ENCODE results near the gene PABPC1L2A. TPM values are rescaled to one million over a fixed set of nuclear protein-coding genes. Genes with fewer than 3 reads are reported as not detected.
"Not testable (repeated sequence)": the region's sequence is repeated elsewhere in the genome, so short reads cannot be mapped to it uniquely, and the experiment has no call there.

Gene PABPC1L2A
- total RNA-seq, result under 1 TPM in 2 of 7 donors, not detected in 5; 0.20 to 0.63 TPM
- not detected for polyA plus RNA-seq
- long read RNA-seq, donor 1, result 0 reads
- long read RNA-seq, donor 2, result 0 reads

- H3K9me3 ChIP-seq; DNase-seq; H3K27ac ChIP-seq; H3K4me3 ChIP-seq; H3K36me3 ChIP-seq; intact Hi-C loops (cut with DNase I; ENCODE audit: low total_unique reads); H3K4me1 ChIP-seq: not testable (repeated sequence)
- WGBS, 5 donors, result 0 to 64% (median 18%) methylated on average over 13 to 22 of the region's 45 CpGs; no CpG with 5 or more reads in 1 of the 5 donors
- H3K27me3 ChIP-seq (replicated peaks in 1 of 7), result peaks cover 0 to 10% (median 0%) of the 10 kb centered on the region in 7 donors
Observed at GRCh38 chrX:73079024-73079562, at the start of gene PABPC1L2A. Gene PABPC1L2A, minus strand, starts transcription at chrX:73079512. Its CDS starts 126 bp downstream, at chrX:73079386.

GRCh38 chrX:73127700-73128241, 48.5 kb upstream of the PABPC1L2A start:
- no peaks in the 10 kb centered on the region for H3K4me1 ChIP-seq
- H3K27ac ChIP-seq, result no peak overlapping the region
- WGBS, 5 donors, result 29 to 56% (median 47%) methylated on average over 4 to 23 of the region's 23 CpGs
- intact Hi-C loops (cut with DNase I; ENCODE audit: low total_unique reads), result no loop called here
- DNase-seq, result peak; percentile 58
- no peaks in the 10 kb centered on the region for H3K9me3 ChIP-seq
- no peaks in the 10 kb centered on the region for H3K36me3 ChIP-seq
- peak overlapping the region in 1 of 8 donors; percentile 17 for H3K4me3 ChIP-seq
- peaks cover 0 to 12% (median 0%) of the 10 kb centered on the region in 7 donors for H3K27me3 ChIP-seq (replicated peaks in 1 of 7)
- no peak for TF ChIP-seq CTCF (IDR thresholded peaks at IDR 0.05 in 8 of 11, conservative IDR thresholded peaks at IDR 0.05 in 3 of 11)
- TF ChIP-seq POLR2AphosphoS5 (IDR thresholded peaks at IDR 0.05), result no peak
- TF ChIP-seq POLR2A (IDR thresholded peaks at IDR 0.05), result no peak

- no peak overlapping the region for H3K4me3 ChIP-seq
- intact Hi-C loops (cut with DNase I; ENCODE audit: low total_unique reads), result no loop called here
- H3K4me1 ChIP-seq, result no peaks in the 10 kb centered on the region
- peaks cover 0 to 12% (median 0%) of the 10 kb centered on the region in 7 donors for H3K27me3 ChIP-seq (replicated peaks in 1 of 7)
- peaks cover 0 to 2% (median 0%) of the 10 kb centered on the region in 8 donors for H3K9me3 ChIP-seq
- WGBS, 5 donors, result 79 to 91% (median 86%) methylated on average over 6 of the region's 6 CpGs
- no peaks in the 10 kb centered on the region for H3K36me3 ChIP-seq
- TF ChIP-seq POLR2A (IDR thresholded peaks at IDR 0.05) (no peak), CTCF (IDR thresholded peaks at IDR 0.05 in 8 of 11, conservative IDR thresholded peaks at IDR 0.05 in 3 of 11) (no peak), POLR2AphosphoS5 (IDR thresholded peaks at IDR 0.05) (no peak)
- no peak overlapping the region for H3K27ac ChIP-seq
- DNase-seq, result no peak
Observed at GRCh38 chrX:73126240-73126639, 46.9 kb upstream of the PABPC1L2A start.

- H3K4me1 ChIP-seq; H3K27me3 ChIP-seq (replicated peaks in 1 of 7); H3K27ac ChIP-seq; intact Hi-C loops (cut with DNase I; ENCODE audit: low total_unique reads); H3K4me3 ChIP-seq; H3K9me3 ChIP-seq; DNase-seq; H3K36me3 ChIP-seq: not testable (repeated sequence)
- 70 to 95% (median 89%) methylated on average over 7 to 9 of the region's 9 CpGs for WGBS, 5 donors
Observed at GRCh38 chrX:73099505-73099904, 20.2 kb upstream of the PABPC1L2A start.

- 0 to 50% (median 30%) methylated on average over 1 of the region's 1 CpG for WGBS, 5 donors
- H3K4me3 ChIP-seq; DNase-seq; H3K27ac ChIP-seq; H3K4me1 ChIP-seq; intact Hi-C loops (cut with DNase I; ENCODE audit: low total_unique reads); H3K27me3 ChIP-seq (replicated peaks in 1 of 7); H3K9me3 ChIP-seq; H3K36me3 ChIP-seq: not testable (repeated sequence)
Observed at GRCh38 chrX:73086766-73087165, 7.5 kb upstream of the PABPC1L2A start.

- H3K36me3 ChIP-seq; H3K4me3 ChIP-seq; H3K4me1 ChIP-seq; H3K9me3 ChIP-seq; DNase-seq; H3K27ac ChIP-seq; intact Hi-C loops (cut with DNase I; ENCODE audit: low total_unique reads): not testable (repeated sequence)
- peaks cover 0 to 10% (median 0%) of the 10 kb centered on the region in 7 donors for H3K27me3 ChIP-seq (replicated peaks in 1 of 7)
- no CpG with 5 or more reads among the region's 44 CpGs for WGBS, 5 donors
Observed at GRCh38 chrX:73079884-73080283, 572 bp upstream of the PABPC1L2A start.

- intact Hi-C loops (cut with DNase I; ENCODE audit: low total_unique reads); H3K4me1 ChIP-seq: not testable (repeated sequence)
- H3K27me3 ChIP-seq (replicated peaks in 1 of 7), result peaks cover 0 to 10% (median 0%) of the 10 kb centered on the region in 7 donors
Observed at GRCh38 chrX:73078597-73078996, 715 bp downstream of the PABPC1L2A start.

More at GRCh38 chrX:73078597-73078996, 715 bp downstream of the PABPC1L2A start:
- not testable (repeated sequence) for H3K36me3 ChIP-seq, H3K4me3 ChIP-seq, H3K9me3 ChIP-seq, H3K27ac ChIP-seq, DNase-seq
- WGBS, 5 donors, result no CpG with 5 or more reads among the region's 19 CpGs
